ENCODE results near the gene SNAP29.

GRCh38 chr22:20885557-20886323 lies 26.9 kb downstream of the SNAP29 start:
- TF ChIP-seq CTCF (IDR thresholded peaks at IDR 0.05 in 2 of 3, conservative IDR thresholded peaks at IDR 0.05 in 1 of 3; ENCODE audit: insufficient read depth in 2 of 3, low read depth in 1 of 3, low read length in 3 of 3), result peak; percentile 99 to 100 (median 99)
- TF ChIP-seq NFIC (IDR thresholded peaks at IDR 0.05), result no peak
